Measurements from ENCODE around the gene LRRC25.

DNA sequence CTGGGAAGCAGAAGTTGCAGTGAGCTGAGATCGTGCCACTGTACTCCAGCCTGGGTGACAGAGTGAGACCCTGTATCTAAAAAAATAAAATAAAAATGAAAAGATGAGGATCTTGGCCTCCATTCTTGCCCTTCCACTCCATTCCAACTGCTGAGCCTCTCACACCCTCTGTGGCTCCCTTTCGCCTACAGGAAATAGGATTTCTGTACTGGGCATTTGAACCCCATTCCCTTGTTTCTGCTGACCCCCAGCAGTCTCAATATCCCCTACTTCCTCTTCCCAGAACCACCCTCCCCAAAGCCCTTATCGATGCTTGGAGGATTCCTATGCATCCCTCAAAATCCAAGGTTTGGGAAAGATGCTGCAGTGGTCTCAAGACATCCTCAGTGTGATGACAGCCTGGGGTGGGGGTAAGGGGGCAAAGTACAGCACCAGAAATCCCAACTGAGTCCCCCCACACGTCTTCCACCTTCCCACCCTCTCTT, 24.0 kb downstream of the LRRC25 start:
- TF ChIP-seq, protein P1, sequence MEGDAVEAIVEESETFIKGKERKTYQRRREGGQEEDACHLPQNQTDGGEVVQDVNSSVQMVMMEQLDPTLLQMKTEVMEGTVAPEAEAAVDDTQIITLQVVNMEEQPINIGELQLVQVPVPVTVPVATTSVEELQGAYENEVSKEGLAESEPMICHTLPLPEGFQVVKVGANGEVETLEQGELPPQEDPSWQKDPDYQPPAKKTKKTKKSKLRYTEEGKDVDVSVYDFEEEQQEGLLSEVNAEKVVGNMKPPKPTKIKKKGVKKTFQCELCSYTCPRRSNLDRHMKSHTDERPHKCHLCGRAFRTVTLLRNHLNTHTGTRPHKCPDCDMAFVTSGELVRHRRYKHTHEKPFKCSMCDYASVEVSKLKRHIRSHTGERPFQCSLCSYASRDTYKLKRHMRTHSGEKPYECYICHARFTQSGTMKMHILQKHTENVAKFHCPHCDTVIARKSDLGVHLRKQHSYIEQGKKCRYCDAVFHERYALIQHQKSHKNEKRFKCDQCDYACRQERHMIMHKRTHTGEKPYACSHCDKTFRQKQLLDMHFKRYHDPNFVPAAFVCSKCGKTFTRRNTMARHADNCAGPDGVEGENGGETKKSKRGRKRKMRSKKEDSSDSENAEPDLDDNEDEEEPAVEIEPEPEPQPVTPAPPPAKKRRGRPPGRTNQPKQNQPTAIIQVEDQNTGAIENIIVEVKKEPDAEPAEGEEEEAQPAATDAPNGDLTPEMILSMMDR (IDR thresholded peaks at IDR 0.05; ENCODE audit: poor library complexity), result no peak
- TF ChIP-seq EZH2 (IDR thresholded peaks at IDR 0.05; ENCODE audit: borderline replicate concordance), result no peak
